PC-9 (cell line): Measurements from ENCODE around the gene FAM118A. TPM values are rescaled to one million over a fixed set of nuclear protein-coding genes. Genes with fewer than 3 reads are reported as not detected.

Experiments
- BruUV-seq: library from RNA; stranded (reverse); fragments of 400-500 nt; replicated peaks from 2 replicates; lab custom pipeline; 2021; lab: Mats Ljungman, UMichigan
- CTCF ChIA-PET: fragments of 300-600 bp; sonication (Branson Sonifier 250); formaldehyde crosslinking; loops from one replicate; lab custom pipeline; 2022; ENCODE audit warnings: antibody characterized with exemption; lab: Charles Lee
- POLR2A ChIA-PET: fragments of 300-600 bp; sonication (Branson Sonifier 250); formaldehyde crosslinking; loops from one replicate; lab custom pipeline; 2022; ENCODE audit warnings: antibody characterized with exemption; ENCODE audit not compliant: unreplicated experiment; lab: Charles Lee
- DNase-seq, 2 experiments: peaks; one replicate each; pipeline versions ENCODE4 v3.0.0 to v3.0.0-alpha.2; 2015 to 2022; ENCODE audit warnings: mixed read lengths in 1 of 2
- H2AFZ ChIP-seq: fragments of 200-600 bp; sonication (generic); 2 replicates; pipeline ENCODE4 v1.8.1; 2017; ENCODE audit warnings: antibody characterized with exemption
- H3F3A ChIP-seq: fragments of 200-600 bp; sonication (generic); 2 replicates; pipeline ENCODE4 v1.8.1; 2017; ENCODE audit warnings: antibody characterized with exemption, mild to moderate bottlenecking, low read depth; ENCODE audit not compliant: insufficient read depth
- H3K27ac ChIP-seq: fragments of 200-600 bp; sonication (generic); 2 replicates; pipeline ENCODE4 v1.6.1; 2016; ENCODE audit warnings: mixed run types
- H3K27me3 ChIP-seq: fragments of 200-600 bp; sonication (generic); 2 replicates; pipeline ENCODE4 v1.6.1; 2016; ENCODE audit warnings: low read depth, mixed run types; ENCODE audit not compliant: insufficient read depth
- H3K36me3 ChIP-seq: fragments of 200-600 bp; sonication (generic); 2 replicates; pipeline ENCODE4 v1.6.1; 2016; ENCODE audit warnings: low read depth, mixed run types
- H3K4me1 ChIP-seq: fragments of 200-600 bp; sonication (generic); replicated peaks from 2 replicates; pipeline ENCODE4 v1.6.1; 2016; ENCODE audit warnings: mixed run types; ENCODE audit not compliant: insufficient read depth
- H3K4me2 ChIP-seq: fragments of 200-600 bp; sonication (generic); 2 replicates; pipeline ENCODE4 v1.6.1; 2017; ENCODE audit warnings: mixed run types
- H3K4me3 ChIP-seq: fragments of 200-600 bp; sonication (generic); 2 replicates; pipeline ENCODE4 v1.6.1; 2016; ENCODE audit warnings: mixed run types
- H3K79me2 ChIP-seq: fragments of 200-600 bp; sonication (generic); 2 replicates; pipeline ENCODE4 v1.6.1; 2017; ENCODE audit warnings: low read depth, mixed run types
- H3K9me2 ChIP-seq: fragments of 200-600 bp; sonication (generic); 2 replicates; pipeline ENCODE4 v1.8.1; 2017; ENCODE audit warnings: mild to moderate bottlenecking; ENCODE audit not compliant: insufficient read depth
- H3K9me3 ChIP-seq: fragments of 200-600 bp; sonication (generic); 2 replicates; pipeline ENCODE4 v1.8.1; 2016; ENCODE audit warnings: low read depth; ENCODE audit not compliant: insufficient read depth
- H4K20me1 ChIP-seq: fragments of 200-600 bp; sonication (generic); 2 replicates; pipeline ENCODE4 v1.8.1; 2017; ENCODE audit not compliant: insufficient read depth
- EZH2 ChIP-seq: fragments of 200-600 bp; sonication (generic); IDR thresholded peaks from 2 replicates; pipeline ENCODE4 v1.8.0; 2017; ENCODE audit warnings: antibody characterized with exemption, low read depth
- intact Hi-C: fragments of 100-400 bp; cut with micrococcal nuclease; formaldehyde crosslinking; loops from one replicate; pipeline ENCODE4 v1.10.0; 2022; ENCODE audit not compliant: unreplicated experiment
- total RNA-seq: library from RNA; stranded (reverse); gene quantifications from 2 replicates; pipeline ENCODE4 v1.2.3, GENCODE V29; 2021
- TF ChIP-seq, protein P1 (sequence below): fragments of 200-600 bp; sonication (generic); conservative IDR thresholded peaks from 2 replicates; pipeline ENCODE4 v1.6.1; 2017; ENCODE audit warnings: mixed run types, antibody characterized with exemption, mild to moderate bottlenecking, moderate library complexity

FAM118A gene
- total RNA-seq, 1 experiment from 2014 or later: 24.4 TPM

- intact Hi-C loops: no loop called here
- Histone ChIP-seq H3K79me2 (no peaks in the 10 kb centered on the region), H3K9me2 (no peaks in the 10 kb centered on the region), H3F3A (no peaks in the 10 kb centered on the region), H3K9me3 (no peaks in the 10 kb centered on the region), H2AFZ (no peak overlapping the region), H3K36me3 (peaks cover 37% of the 10 kb centered on the region), H3K4me2 (no peak overlapping the region), H3K27ac (no peak overlapping the region), H3K4me1 (no peaks in the 10 kb centered on the region), H3K4me3 (no peak overlapping the region), H3K27me3 (no peaks in the 10 kb centered on the region), H4K20me1 (no peaks in the 10 kb centered on the region)
- DNase-seq: no peak
- TF ChIP-seq, protein P1, sequence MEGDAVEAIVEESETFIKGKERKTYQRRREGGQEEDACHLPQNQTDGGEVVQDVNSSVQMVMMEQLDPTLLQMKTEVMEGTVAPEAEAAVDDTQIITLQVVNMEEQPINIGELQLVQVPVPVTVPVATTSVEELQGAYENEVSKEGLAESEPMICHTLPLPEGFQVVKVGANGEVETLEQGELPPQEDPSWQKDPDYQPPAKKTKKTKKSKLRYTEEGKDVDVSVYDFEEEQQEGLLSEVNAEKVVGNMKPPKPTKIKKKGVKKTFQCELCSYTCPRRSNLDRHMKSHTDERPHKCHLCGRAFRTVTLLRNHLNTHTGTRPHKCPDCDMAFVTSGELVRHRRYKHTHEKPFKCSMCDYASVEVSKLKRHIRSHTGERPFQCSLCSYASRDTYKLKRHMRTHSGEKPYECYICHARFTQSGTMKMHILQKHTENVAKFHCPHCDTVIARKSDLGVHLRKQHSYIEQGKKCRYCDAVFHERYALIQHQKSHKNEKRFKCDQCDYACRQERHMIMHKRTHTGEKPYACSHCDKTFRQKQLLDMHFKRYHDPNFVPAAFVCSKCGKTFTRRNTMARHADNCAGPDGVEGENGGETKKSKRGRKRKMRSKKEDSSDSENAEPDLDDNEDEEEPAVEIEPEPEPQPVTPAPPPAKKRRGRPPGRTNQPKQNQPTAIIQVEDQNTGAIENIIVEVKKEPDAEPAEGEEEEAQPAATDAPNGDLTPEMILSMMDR: no peak
- TF ChIP-seq EZH2: no peak
- no TSS peak for BruUV-seq
- ChIA-PET CTCF (no interaction called here), POLR2A (no interaction called here)
These were observed 19.8 kb downstream of the FAM118A start for GRCh38 chr22:45329530-45329936.

- Histone ChIP-seq H3F3A (no peaks in the 10 kb centered on the region), H3K4me1 (no peaks in the 10 kb centered on the region), H3K9me2 (no peaks in the 10 kb centered on the region), H3K36me3 (peaks cover 29% of the 10 kb centered on the region), H2AFZ (no peak overlapping the region), H3K79me2 (no peaks in the 10 kb centered on the region), H3K27me3 (no peaks in the 10 kb centered on the region), H4K20me1 (no peaks in the 10 kb centered on the region), H3K9me3 (no peaks in the 10 kb centered on the region), H3K4me3 (no peak overlapping the region), H3K4me2 (no peak overlapping the region), H3K27ac (no peak overlapping the region)
- CTCF ChIA-PET: no interaction called here
- POLR2A ChIA-PET: no interaction called here
- no TSS peak for BruUV-seq
- intact Hi-C loops: no loop called here
- no peak for DNase-seq
- no peak for TF ChIP-seq EZH2
- TF ChIP-seq, protein P1: no peak
These were observed 20.8 kb downstream of the FAM118A start for GRCh38 chr22:45330548-45330947.

DNA sequence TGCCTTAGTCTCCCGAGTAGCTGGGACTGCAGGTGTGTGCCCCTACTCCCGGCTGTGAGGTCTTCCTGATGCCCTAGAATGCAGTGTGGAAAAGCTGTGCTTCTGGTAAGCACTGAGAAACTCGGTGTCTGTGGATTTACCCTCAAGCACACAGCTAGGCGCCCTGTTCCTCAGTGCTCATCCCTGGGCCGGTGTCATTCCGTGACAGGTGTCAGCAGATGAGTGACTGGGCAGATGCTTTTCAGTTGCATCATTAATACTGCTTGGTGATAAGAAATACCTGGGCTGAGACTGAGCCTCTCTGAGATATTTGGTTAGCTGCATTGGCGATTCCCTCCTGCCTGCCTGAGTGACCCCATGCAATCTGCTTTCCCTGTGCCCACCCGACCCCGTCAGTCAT is 21.8 kb downstream of the FAM118A start:
- no peaks in the 10 kb centered on the region for H3F3A ChIP-seq
- TF ChIP-seq, protein P1: no peak
- TF ChIP-seq EZH2: no peak
- BruUV-seq: no TSS peak
- H3K79me2 ChIP-seq: no peaks in the 10 kb centered on the region
- CTCF ChIA-PET: no interaction called here
- POLR2A ChIA-PET: no interaction called here
- no peak overlapping the region for H3K4me3 ChIP-seq
- DNase-seq: no peak
- no peaks in the 10 kb centered on the region for H3K27me3 ChIP-seq
- H3K4me2 ChIP-seq: no peak overlapping the region
- H3K4me1 ChIP-seq: no peaks in the 10 kb centered on the region
- intact Hi-C loops: no loop called here
- H3K36me3 ChIP-seq: peaks cover 37% of the 10 kb centered on the region
- H3K27ac ChIP-seq: no peak overlapping the region
- H4K20me1 ChIP-seq: no peaks in the 10 kb centered on the region
- H3K9me3 ChIP-seq: no peaks in the 10 kb centered on the region
- H3K9me2 ChIP-seq: no peaks in the 10 kb centered on the region
- H2AFZ ChIP-seq: no peak overlapping the region
